GM12878 (cell line): Measurements from ENCODE around the gene ZNF496. TPM values are rescaled to one million over a fixed set of nuclear protein-coding genes. Genes with fewer than 3 reads are reported as not detected.

ENCODE experiments used
- CHD2 ChIP-seq: IDR thresholded peaks from 2 replicates; pipeline ENCODE4 v1.6.1; 2011; ENCODE audit warnings: low read depth, low read length, improper control_type of control experiment, borderline replicate concordance
- CHD4 ChIP-seq: fragments of 200-600 bp; sonication (generic); IDR thresholded peaks from 2 replicates; pipeline ENCODE4 v1.6.1; 2016; ENCODE audit warnings: mild to moderate bottlenecking
- CREB1 ChIP-seq: IDR thresholded peaks from 2 replicates; pipeline ENCODE4 v1.6.1; 2012; ENCODE audit warnings: low read depth, mild to moderate bottlenecking, inconsistent platforms
- DPF2 ChIP-seq: fragments of 450-650 bp; IDR thresholded peaks from 2 replicates; pipeline ENCODE4 v1.6.1; 2017; ENCODE audit warnings: mild to moderate bottlenecking
- GATAD2B ChIP-seq: fragments of 450-650 bp; conservative IDR thresholded peaks from 2 replicates; pipeline ENCODE4 v1.6.1; 2017; ENCODE audit warnings: low read depth, mild to moderate bottlenecking, moderate library complexity
- HCFC1 ChIP-seq: fragments of 150-350 bp; IDR thresholded peaks from 2 replicates; pipeline ENCODE4 v1.6.1; 2014; ENCODE audit warnings: low read length
- IKZF1 ChIP-seq: fragments of 450-650 bp; conservative IDR thresholded peaks from 2 replicates; pipeline ENCODE4 v1.6.1; 2017; ENCODE audit warnings: antibody characterized with exemption, mild to moderate bottlenecking
- LARP7 ChIP-seq: fragments of 450-650 bp; IDR thresholded peaks from 2 replicates; pipeline ENCODE4 v1.6.1; 2017; ENCODE audit warnings: mild to moderate bottlenecking
- MXI1 ChIP-seq: fragments of 150-350 bp; IDR thresholded peaks from 2 replicates; pipeline ENCODE4 v1.6.1; 2011; ENCODE audit warnings: low read depth, mild to moderate bottlenecking, inconsistent platforms, low read length, improper control_type of control experiment
- PAX8 ChIP-seq: fragments of 450-650 bp; IDR thresholded peaks from 2 replicates; pipeline ENCODE4 v1.6.1; 2017; ENCODE audit warnings: mild to moderate bottlenecking, moderate library complexity
- POLR2A ChIP-seq: IDR thresholded peaks from 2 replicates; pipeline ENCODE4 v1.6.1; 2011; ENCODE audit warnings: low read depth, mild to moderate bottlenecking, low read length
- POLR2AphosphoS2 ChIP-seq: IDR thresholded peaks from 2 replicates; pipeline ENCODE4 v1.6.1; 2011; ENCODE audit warnings: low read depth, mild to moderate bottlenecking, low read length, improper control_type of control experiment, moderate library complexity
- RB1 ChIP-seq: fragments of 450-650 bp; formaldehyde crosslinking; IDR thresholded peaks from 2 replicates; pipeline ENCODE4 v1.6.1; 2017; ENCODE audit warnings: mild to moderate bottlenecking, borderline replicate concordance
- SIN3A ChIP-seq: IDR thresholded peaks from 2 replicates; pipeline ENCODE4 v1.6.1; 2012; ENCODE audit warnings: low read depth, low read length, improper control_type of control experiment
- SMAD5 ChIP-seq: IDR thresholded peaks from 2 replicates; pipeline ENCODE4 v1.6.1; 2016; ENCODE audit warnings: antibody characterized with exemption, low read depth
- SRF ChIP-seq, 2 experiments: IDR thresholded peaks; 2 replicates each; pipeline ENCODE4 v1.6.1; 2011; ENCODE audit warnings: low read depth in 2 of 2, low read length in 2 of 2, mild to moderate bottlenecking in 1 of 2, moderate library complexity in 1 of 2
- TCF12 ChIP-seq: IDR thresholded peaks from 2 replicates; pipeline ENCODE4 v1.6.1; 2011; ENCODE audit warnings: low read depth, mild to moderate bottlenecking, low read length
- YY1 ChIP-seq: IDR thresholded peaks from 2 replicates; pipeline ENCODE4 v1.6.1; 2011; ENCODE audit warnings: low read depth, mild to moderate bottlenecking, low read length
- ZSCAN29 ChIP-seq: fragments of 450-650 bp; IDR thresholded peaks from 2 replicates; pipeline ENCODE4 v1.6.1; 2017; ENCODE audit warnings: mild to moderate bottlenecking, moderate library complexity
- polyA plus RNA-seq, 11 experiments: library from polyadenylated mRNA; depleted of rRNA in 4 of 11; unstranded in 6 of 11; stranded (reverse) in 5 of 11; fragments of >200 nt; fragmentation: Nextera tagmentation in 4 of 11; fragmentation: Illumina TruSeq in 1 of 11; extraction: Ambion mirVana in 4 of 11; extraction: Trizol in 1 of 11; gene quantifications; 1 replicate in 1 of 11; 2 replicates in 10 of 11; pipeline versions ENCODE4 v1.2.1 to v1.2.3, GENCODE V29; 2011 to 2016; ENCODE audit warnings: inconsistent platforms in 2 of 11, missing spikeins in 2 of 11, low read depth in 1 of 11
- total RNA-seq, 4 experiments: library from RNA; depleted of rRNA in 3 of 4; stranded (reverse); fragments of >200 nt in 3 of 4; fragmentation: Illumina TruSeq in 1 of 4; extraction: Trizol in 1 of 4; gene quantifications; 2 replicates each; pipeline versions ENCODE4 v1.2.1 to v1.2.3, GENCODE V29; 2013 to 2021
- TF ChIP-seq, protein P1 (sequence below): fragments of 450-650 bp; IDR thresholded peaks from 2 replicates; pipeline ENCODE4 v1.6.1; 2017; ENCODE audit warnings: mild to moderate bottlenecking, moderate library complexity
- TF ChIP-seq, protein P2 (sequence below): fragments of 150-350 bp; IDR thresholded peaks from 2 replicates; pipeline ENCODE4 v1.6.1; 2014; ENCODE audit warnings: mild to moderate bottlenecking, low read depth, low read length
- TF ChIP-seq, protein P3 (sequence below): fragments of 450-650 bp; conservative IDR thresholded peaks from 2 replicates; pipeline ENCODE4 v1.6.1; 2017; ENCODE audit warnings: mild to moderate bottlenecking, moderate library complexity
- TF ChIP-seq, protein P4 (sequence below): IDR thresholded peaks from 2 replicates; pipeline ENCODE4 v1.6.1; 2011; ENCODE audit warnings: borderline replicate concordance, low read depth, mild to moderate bottlenecking, moderate library complexity, low read length; ENCODE audit not compliant: insufficient read depth, poor library complexity, severe bottlenecking

ZNF496 gene
- total and polyA plus RNA-seq, 10 of the 15 experiments (the other 5 are each of a cell fraction or from before 2014, with no cell fraction given), result 1.6 to 26.4 (median 12.5) TPM

DNA sequence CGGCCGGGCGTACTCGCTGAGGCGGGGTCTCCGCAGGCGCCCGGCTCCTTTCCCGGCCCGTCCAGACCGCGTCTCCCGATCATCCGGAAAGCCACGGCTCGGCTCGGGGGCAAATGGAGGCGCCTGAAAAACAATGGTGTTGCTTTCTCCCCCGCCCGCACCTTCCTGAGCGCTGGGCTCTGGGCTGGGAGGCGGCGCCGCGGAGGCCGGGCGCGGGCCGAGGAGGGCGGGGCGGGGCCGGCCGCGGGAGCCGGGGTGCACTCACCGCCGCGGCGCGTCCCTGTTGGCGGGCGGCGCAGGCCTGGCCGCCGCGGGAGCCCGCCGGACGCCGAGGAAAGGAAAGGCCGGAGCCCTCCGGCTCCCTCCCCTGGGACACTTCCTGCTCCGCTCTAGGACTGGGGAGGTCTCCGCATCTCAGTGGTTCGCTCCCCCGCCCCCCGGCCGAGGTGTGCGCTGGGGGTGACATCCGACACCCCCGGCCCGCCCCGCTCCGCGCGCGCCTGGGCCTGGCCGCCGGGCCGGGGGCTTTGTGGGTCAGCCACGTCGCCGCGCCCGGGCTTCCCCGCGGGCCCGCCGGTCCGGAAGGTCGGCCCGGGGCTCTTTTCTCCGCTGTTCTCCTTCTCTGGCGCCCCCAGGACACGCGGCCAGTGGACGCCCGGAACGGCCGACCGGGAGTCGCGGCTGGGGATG is at the start of gene ZNF496 (continued):
- TF ChIP-seq SRF (IDR thresholded peaks at IDR 0.05; ENCODE audit: low read depth in 2 of 2, low read length in 2 of 2) (0 out of 4 replicates have a peak, but pooled peaks of 1 of the 2 experiments have one; percentile 30), YY1 (peak; percentile 56), ZSCAN29 (no peak), POLR2A (peak; percentile 30), MXI1 (peak; percentile 6; the same call in 1 of the 2 replicates), POLR2AphosphoS2 (0 out of 2 replicates have a peak, but pooled peaks have one; percentile 28), HCFC1 (peak; percentile 48; the same call in 1 of the 2 replicates), SIN3A (no peak; the same call in 1 of the 2 replicates), TCF12 (0 out of 2 replicates have a peak, but pooled peaks have one; percentile 19), PAX8 (no peak), IKZF1 (peak; percentile 70), CHD2 (peak; percentile 18; the same call in 1 of the 2 replicates), LARP7 (peak; percentile 46), CHD4 (no peak), RB1 (peak; percentile 53; the same call in 1 of the 2 replicates), CREB1 (no peak), DPF2 (peak; percentile 69; the same call in 1 of the 2 replicates), GATAD2B (peak; percentile 61; the same call in 1 of the 2 replicates), SMAD5 (peak; percentile 55; the same call in 1 of the 2 replicates)
- TF ChIP-seq, protein P1, sequence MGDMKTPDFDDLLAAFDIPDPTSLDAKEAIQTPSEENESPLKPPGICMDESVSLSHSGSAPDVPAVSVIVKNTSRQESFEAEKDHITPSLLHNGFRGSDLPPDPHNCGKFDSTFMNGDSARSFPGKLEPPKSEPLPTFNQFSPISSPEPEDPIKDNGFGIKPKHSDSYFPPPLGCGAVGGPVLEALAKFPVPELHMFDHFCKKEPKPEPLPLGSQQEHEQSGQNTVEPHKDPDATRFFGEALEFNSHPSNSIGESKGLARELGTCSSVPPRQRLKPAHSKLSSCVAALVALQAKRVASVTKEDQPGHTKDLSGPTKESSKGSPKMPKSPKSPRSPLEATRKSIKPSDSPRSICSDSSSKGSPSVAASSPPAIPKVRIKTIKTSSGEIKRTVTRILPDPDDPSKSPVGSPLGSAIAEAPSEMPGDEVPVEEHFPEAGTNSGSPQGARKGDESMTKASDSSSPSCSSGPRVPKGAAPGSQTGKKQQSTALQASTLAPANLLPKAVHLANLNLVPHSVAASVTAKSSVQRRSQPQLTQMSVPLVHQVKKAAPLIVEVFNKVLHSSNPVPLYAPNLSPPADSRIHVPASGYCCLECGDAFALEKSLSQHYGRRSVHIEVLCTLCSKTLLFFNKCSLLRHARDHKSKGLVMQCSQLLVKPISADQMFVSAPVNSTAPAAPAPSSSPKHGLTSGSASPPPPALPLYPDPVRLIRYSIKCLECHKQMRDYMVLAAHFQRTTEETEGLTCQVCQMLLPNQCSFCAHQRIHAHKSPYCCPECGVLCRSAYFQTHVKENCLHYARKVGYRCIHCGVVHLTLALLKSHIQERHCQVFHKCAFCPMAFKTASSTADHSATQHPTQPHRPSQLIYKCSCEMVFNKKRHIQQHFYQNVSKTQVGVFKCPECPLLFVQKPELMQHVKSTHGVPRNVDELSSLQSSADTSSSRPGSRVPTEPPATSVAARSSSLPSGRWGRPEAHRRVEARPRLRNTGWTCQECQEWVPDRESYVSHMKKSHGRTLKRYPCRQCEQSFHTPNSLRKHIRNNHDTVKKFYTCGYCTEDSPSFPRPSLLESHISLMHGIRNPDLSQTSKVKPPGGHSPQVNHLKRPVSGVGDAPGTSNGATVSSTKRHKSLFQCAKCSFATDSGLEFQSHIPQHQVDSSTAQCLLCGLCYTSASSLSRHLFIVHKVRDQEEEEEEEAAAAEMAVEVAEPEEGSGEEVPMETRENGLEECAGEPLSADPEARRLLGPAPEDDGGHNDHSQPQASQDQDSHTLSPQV, result 0 out of 2 replicates have a peak, but pooled peaks have one; percentile 25
- TF ChIP-seq, protein P2, sequence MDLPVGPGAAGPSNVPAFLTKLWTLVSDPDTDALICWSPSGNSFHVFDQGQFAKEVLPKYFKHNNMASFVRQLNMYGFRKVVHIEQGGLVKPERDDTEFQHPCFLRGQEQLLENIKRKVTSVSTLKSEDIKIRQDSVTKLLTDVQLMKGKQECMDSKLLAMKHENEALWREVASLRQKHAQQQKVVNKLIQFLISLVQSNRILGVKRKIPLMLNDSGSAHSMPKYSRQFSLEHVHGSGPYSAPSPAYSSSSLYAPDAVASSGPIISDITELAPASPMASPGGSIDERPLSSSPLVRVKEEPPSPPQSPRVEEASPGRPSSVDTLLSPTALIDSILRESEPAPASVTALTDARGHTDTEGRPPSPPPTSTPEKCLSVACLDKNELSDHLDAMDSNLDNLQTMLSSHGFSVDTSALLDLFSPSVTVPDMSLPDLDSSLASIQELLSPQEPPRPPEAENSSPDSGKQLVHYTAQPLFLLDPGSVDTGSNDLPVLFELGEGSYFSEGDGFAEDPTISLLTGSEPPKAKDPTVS, result no peak
- TF ChIP-seq, protein P3, sequence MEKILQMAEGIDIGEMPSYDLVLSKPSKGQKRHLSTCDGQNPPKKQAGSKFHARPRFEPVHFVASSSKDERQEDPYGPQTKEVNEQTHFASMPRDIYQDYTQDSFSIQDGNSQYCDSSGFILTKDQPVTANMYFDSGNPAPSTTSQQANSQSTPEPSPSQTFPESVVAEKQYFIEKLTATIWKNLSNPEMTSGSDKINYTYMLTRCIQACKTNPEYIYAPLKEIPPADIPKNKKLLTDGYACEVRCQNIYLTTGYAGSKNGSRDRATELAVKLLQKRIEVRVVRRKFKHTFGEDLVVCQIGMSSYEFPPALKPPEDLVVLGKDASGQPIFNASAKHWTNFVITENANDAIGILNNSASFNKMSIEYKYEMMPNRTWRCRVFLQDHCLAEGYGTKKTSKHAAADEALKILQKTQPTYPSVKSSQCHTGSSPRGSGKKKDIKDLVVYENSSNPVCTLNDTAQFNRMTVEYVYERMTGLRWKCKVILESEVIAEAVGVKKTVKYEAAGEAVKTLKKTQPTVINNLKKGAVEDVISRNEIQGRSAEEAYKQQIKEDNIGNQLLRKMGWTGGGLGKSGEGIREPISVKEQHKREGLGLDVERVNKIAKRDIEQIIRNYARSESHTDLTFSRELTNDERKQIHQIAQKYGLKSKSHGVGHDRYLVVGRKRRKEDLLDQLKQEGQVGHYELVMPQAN, result peak; percentile 31; the same call in 1 of the 2 replicates
- TF ChIP-seq, protein P4, sequence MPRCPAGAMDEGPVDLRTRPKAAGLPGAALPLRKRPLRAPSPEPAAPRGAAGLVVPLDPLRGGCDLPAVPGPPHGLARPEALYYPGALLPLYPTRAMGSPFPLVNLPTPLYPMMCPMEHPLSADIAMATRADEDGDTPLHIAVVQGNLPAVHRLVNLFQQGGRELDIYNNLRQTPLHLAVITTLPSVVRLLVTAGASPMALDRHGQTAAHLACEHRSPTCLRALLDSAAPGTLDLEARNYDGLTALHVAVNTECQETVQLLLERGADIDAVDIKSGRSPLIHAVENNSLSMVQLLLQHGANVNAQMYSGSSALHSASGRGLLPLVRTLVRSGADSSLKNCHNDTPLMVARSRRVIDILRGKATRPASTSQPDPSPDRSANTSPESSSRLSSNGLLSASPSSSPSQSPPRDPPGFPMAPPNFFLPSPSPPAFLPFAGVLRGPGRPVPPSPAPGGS, result peak; percentile 5
